KMS-11 (cell line): ENCODE data around the gene ITGA1.

Experiments
- H2AFZ ChIP-seq: fragments of 200-600 bp; sonication (generic); 2 replicates; pipeline ENCODE4 v1.6.1; 2016; ENCODE audit warnings: antibody characterized with exemption, mixed run types, low read depth
- H3K27ac ChIP-seq: fragments of 200-600 bp; sonication (generic); 2 replicates; pipeline ENCODE4 v1.6.1; 2016; ENCODE audit warnings: mild to moderate bottlenecking, mixed run types
- H3K27me3 ChIP-seq: fragments of 200-600 bp; sonication (generic); 2 replicates; pipeline ENCODE4 v1.6.1; 2017; ENCODE audit warnings: mild to moderate bottlenecking, low read depth, mixed run types, moderate library complexity; ENCODE audit not compliant: insufficient read depth
- H3K36me3 ChIP-seq: fragments of 200-600 bp; sonication (generic); 2 replicates; pipeline ENCODE4 v1.6.1; 2017; ENCODE audit warnings: mild to moderate bottlenecking, mixed run types; ENCODE audit not compliant: insufficient read depth
- H3K4me1 ChIP-seq: fragments of 200-600 bp; sonication (generic); 2 replicates; pipeline ENCODE4 v1.6.1; 2016; ENCODE audit warnings: mild to moderate bottlenecking, low read depth, mixed run types; ENCODE audit not compliant: poor library complexity, severe bottlenecking
- H3K4me2 ChIP-seq: fragments of 200-600 bp; sonication (generic); 2 replicates; pipeline ENCODE4 v1.7.0; 2016; ENCODE audit warnings: mild to moderate bottlenecking, mixed run types
- H3K4me3 ChIP-seq: fragments of 200-600 bp; sonication (generic); IDR thresholded peaks from 2 replicates; pipeline ENCODE4 v1.6.1; 2017; ENCODE audit warnings: low read depth, low read length, mixed read lengths; ENCODE audit not compliant: insufficient read depth
- H3K79me2 ChIP-seq: fragments of 200-600 bp; sonication (generic); 2 replicates; pipeline ENCODE4 v1.6.1; 2016; ENCODE audit warnings: low read depth, mixed run types; ENCODE audit not compliant: insufficient read depth
- H3K9ac ChIP-seq: fragments of 200-600 bp; sonication (generic); 2 replicates; pipeline ENCODE4 v1.6.1; 2016; ENCODE audit warnings: mild to moderate bottlenecking, mixed run types
- H4K20me1 ChIP-seq: fragments of 200-600 bp; sonication (generic); 2 replicates; pipeline ENCODE4 v1.6.1; 2016; ENCODE audit warnings: mild to moderate bottlenecking, mixed run types; ENCODE audit not compliant: insufficient read depth
- CTCF ChIP-seq: fragments of 200-600 bp; sonication (generic); conservative IDR thresholded peaks from 2 replicates; pipeline ENCODE4 v1.6.1; 2017; ENCODE audit warnings: low read depth, mild to moderate bottlenecking, antibody characterized with exemption, low read length, moderate library complexity, mixed read lengths

ITGA1 gene

DNA sequence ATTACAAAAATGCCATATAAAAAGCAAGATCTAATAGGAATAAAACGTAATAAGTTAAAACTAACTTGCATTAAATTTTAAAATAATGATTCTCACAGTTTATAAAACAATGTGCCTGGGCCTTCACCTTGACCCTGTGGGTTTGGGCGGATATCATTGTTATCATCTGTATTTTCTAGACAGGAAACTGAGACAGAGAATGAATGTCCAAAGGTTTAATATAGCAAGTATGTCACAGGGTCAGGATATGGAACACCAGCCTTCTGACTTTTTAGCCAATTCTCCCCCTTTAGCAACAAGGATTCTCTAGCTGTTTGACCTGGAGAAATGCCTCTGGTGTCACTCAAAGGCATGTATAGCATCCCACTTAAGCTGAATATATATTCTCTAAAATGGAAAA is 67.2 kb downstream of the ITGA1 start:
- Histone ChIP-seq H3K79me2 (no peaks in the 10 kb centered on the region), H3K27ac (no peak overlapping the region), H3K36me3 (no peaks in the 10 kb centered on the region), H3K4me1 (no peaks in the 10 kb centered on the region), H3K4me3 (no peak overlapping the region), H2AFZ (no peak overlapping the region), H3K27me3 (no peaks in the 10 kb centered on the region), H3K4me2 (no peak overlapping the region), H3K9ac (no peak overlapping the region), H4K20me1 (no peaks in the 10 kb centered on the region)
- no peak for TF ChIP-seq CTCF

- H3K27me3 ChIP-seq: no peaks in the 10 kb centered on the region
- TF ChIP-seq CTCF: no peak
- H4K20me1 ChIP-seq: no peaks in the 10 kb centered on the region
- H3K79me2 ChIP-seq: no peaks in the 10 kb centered on the region
- no peak overlapping the region for H3K4me2 ChIP-seq
- no peaks in the 10 kb centered on the region for H3K4me1 ChIP-seq
- no peak overlapping the region for H3K4me3 ChIP-seq
- H3K36me3 ChIP-seq: no peaks in the 10 kb centered on the region
- H3K9ac ChIP-seq: no peak overlapping the region
- H2AFZ ChIP-seq: no peak overlapping the region
- no peak overlapping the region for H3K27ac ChIP-seq
Observed at GRCh38 chr5:52856564-52856963, 68.8 kb downstream of the ITGA1 start.

DNA sequence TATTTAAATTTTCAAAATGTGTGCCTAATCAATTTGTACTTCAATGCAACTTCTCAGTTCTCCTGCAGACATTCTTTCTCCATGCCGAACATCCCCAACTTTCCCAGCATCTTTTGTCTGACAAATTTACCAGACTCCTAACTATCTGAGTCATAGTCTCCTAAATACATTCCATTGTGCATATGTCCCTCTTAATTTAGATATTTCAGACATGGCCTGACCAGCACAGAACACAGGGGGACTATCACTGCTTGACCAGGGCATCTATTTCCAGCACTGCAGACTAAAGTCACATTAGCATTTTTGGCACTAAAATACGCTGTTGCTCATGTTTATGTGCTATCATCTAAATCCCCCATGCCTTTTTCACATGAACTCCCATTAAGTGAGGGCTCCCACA is 71.9 kb downstream of the ITGA1 start:
- Histone ChIP-seq H3K4me2 (no peak overlapping the region), H3K9ac (no peak overlapping the region), H3K36me3 (no peaks in the 10 kb centered on the region), H4K20me1 (no peaks in the 10 kb centered on the region), H3K27ac (no peak overlapping the region), H3K4me1 (no peaks in the 10 kb centered on the region), H3K27me3 (no peaks in the 10 kb centered on the region), H2AFZ (no peak overlapping the region), H3K4me3 (no peak overlapping the region), H3K79me2 (no peaks in the 10 kb centered on the region)
- no peak for TF ChIP-seq CTCF

DNA sequence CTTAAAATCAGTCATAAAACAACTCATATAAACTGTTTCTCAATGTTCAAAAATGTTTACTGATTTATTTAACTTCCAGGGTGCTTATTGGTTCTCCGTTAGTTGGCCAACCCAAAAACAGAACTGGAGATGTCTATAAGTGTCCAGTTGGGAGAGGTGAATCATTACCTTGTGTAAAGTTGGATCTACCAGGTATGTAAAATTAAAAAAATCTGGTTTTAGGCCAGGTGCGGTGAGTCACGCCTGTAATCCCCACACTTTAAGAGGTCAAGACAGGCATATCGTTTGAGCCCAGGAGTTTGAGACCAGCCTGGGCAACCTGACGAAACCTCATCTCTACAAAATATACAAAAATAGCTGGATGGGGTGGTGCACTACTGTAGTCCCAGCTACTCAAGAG is 73.7 kb downstream of the ITGA1 start:
- Histone ChIP-seq H2AFZ (no peak overlapping the region), H3K9ac (no peak overlapping the region), H3K4me3 (no peak overlapping the region), H3K27me3 (no peaks in the 10 kb centered on the region), H3K4me1 (no peaks in the 10 kb centered on the region), H3K79me2 (no peaks in the 10 kb centered on the region), H3K36me3 (no peaks in the 10 kb centered on the region), H3K27ac (no peak overlapping the region), H3K4me2 (no peak overlapping the region), H4K20me1 (no peaks in the 10 kb centered on the region)
- no peak for TF ChIP-seq CTCF
